Measurements from ENCODE around the gene DOK6.
A peak's percentile ranks its signal among the peaks of the same experiment; 100 is the strongest.
"Not testable (repeated sequence)": the region's sequence is repeated elsewhere in the genome, so short reads cannot be mapped to it uniquely, and the experiment has no call there.

DOK6 gene

GRCh38 chr18:69400253-69400975, at the start of gene DOK6:
DOK6 (plus strand) TSS chr18:69400888.
- peak; percentile 29 for DNase-seq (ENCODE audit: low spot score)

GRCh38 chr18:69353023-69353422, 47.7 kb upstream of the DOK6 start:
- no peak for DNase-seq (ENCODE audit: low spot score)

DNA sequence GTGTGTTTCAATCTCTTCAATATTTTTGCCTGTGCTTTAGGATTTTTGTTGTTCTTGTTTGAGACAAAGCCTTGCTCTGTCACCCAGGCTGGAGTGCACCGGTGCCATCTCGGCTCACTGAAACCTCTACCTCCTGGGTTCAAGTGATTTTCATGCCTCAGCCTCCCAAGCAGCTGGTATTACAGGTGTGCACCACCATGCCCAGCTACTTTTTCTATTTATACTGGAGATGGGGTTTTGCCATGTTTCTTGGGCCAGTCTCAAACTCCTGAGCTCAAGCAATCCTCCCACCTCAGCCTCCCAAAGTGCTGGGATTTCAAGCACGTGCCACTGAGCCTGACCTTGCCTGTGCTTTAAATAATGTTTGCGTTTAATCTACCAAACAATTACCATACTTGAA, 43.1 kb upstream of the DOK6 start:
- DNase-seq (ENCODE audit: low spot score) = no peak

GRCh38 chr18:69358212-69358895, 42.3 kb upstream of the DOK6 start:
- DNase-seq (ENCODE audit: low spot score) = no peak

GRCh38 chr18:69359768-69360167, 40.9 kb upstream of the DOK6 start:
- DNase-seq (ENCODE audit: low spot score) = not testable (repeated sequence)

DNA sequence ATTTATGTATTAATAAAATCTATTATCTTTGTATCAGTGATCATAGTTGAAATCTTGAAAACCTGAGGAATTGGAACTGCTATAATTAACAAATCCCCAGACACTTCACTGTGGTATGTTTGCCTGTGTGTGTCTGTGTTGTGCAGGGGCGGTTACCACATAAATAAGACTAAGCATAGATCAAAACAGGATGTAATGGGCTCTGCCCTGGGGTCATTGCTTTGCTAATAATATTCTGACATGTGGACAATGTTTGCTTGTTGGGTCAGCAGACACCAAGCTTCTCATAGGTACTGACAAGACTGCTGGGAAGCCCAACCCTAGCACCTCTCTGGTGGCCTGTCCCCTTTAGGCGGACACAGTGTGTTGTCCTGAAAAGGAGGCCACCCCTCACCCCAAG, 35.8 kb upstream of the DOK6 start:
- DNase-seq (ENCODE audit: low spot score) = no peak

GRCh38 chr18:69365658-69366057, 35.0 kb upstream of the DOK6 start:
- DNase-seq (ENCODE audit: low spot score) = no peak

- DNase-seq (ENCODE audit: low spot score) = no peak
Observed at GRCh38 chr18:69367104-69367503, 33.6 kb upstream of the DOK6 start.

DNA sequence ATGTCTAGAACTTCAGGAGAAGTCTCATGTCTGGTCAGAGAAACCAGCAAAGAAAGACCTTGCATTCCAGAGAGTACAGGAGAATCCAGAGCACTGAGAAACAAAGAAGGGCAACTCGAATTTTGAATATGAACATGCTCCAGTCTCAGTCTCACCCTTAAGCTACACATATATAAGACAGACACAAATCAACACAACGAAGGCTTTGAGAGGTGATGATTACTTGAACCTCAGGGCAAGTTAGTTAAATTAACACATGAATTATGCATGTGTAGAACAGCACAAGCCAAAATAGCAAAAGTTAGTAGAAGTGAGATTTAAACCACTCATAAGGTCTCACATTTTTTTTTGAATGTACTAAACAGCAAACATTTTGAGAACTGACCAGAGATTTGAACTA, 29.0 kb upstream of the DOK6 start:
- no peak for DNase-seq (ENCODE audit: low spot score)

DNA sequence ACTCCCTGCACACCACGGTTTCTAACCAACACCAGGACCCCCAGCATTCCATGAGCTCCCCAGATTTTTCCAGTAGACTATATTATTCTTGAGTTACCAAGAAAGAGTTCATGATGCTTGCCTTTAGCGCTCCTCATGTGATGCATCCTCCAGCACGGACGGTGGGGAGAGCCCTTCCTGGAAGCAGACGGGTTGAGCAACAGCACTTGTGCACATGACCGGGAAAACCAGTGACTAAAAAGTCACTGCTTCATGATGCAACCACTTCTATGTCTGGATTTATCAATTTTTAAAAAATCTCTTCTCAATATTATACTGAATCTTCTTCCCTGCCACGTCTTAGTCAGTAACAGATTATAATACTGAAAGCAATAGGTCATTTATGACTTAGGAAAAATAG, 20.4 kb upstream of the DOK6 start:
- DNase-seq (ENCODE audit: low spot score) = no peak

DNA sequence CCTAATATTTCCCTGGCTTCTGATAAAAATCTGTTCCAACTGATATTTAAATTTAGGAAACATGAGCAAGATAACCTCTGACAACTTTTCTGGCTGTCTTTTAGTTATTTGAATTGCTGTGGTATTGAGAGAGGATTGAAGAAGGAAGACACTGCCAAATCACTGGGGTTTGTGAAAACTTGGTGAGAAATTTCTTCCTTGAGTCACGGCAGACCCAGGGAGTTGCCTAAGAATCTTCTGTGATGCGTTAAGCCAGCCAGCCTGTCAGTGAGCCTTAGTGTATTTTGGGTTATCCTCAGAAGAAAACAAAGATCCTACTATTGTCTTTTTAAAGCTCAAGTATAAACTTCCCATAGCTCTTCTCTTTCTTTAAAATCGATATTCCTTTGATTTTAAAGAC, 17.5 kb upstream of the DOK6 start:
- no peak for DNase-seq (ENCODE audit: low spot score)

DNA sequence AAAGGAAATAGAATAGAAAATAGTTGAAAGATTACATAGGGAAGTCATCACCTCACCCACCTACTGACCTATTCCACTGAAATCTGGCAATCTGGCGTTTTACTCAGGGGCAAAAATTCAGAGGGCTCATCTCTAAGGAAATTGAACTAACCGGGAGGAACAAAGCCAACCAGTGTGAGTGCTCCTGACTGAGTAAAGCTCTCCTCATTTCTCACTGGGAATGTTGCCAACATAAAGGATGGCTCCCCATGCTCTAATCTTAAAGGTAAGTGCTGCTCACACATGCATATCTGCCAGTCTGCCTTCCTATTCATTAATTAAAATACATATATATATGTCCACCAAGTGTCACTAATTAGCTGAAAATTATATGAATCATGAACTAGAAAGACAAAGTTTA, 13.5 kb upstream of the DOK6 start:
- no peak for DNase-seq (ENCODE audit: low spot score)

- DNase-seq (ENCODE audit: low spot score) = no peak
Observed at GRCh38 chr18:69388222-69388621, 12.5 kb upstream of the DOK6 start.

- no peak for DNase-seq (ENCODE audit: low spot score)
Observed at GRCh38 chr18:69397096-69397495, 3.6 kb upstream of the DOK6 start.

DNA sequence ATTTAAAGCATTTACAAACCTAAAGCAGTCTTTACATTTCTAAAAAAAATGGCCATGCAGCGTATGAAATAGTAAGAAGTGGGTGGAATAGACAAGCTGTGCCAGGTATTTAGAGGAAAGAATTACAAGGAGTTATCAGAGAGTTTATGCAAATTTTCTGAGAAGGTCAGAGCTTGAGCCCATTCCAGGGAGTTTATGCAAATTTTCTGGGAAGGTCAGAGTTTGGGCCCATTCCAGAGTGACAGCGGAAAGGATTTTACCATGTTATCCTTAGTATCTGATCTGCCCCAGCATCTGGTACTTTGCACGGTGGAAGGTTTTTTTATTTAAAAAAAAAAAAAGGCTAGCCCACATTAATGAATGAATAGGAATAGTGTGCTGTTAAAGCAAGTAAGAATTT, 1.4 kb upstream of the DOK6 start:
- DNase-seq (ENCODE audit: low spot score) = no peak

DNA sequence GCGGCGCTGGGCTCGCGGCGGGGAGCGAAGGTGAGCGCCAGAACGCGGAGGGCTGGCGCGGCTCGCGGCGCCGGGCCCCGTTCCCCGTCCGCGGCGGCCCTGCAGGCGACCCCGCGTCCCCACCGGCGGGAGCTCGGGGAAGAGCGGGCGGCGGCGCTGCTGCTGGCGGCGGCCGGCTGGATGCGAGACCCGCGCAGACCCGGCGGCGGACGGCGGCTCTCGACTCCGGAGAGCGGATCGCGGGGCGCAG, 213 bp downstream of the DOK6 start:
- no peak for DNase-seq (ENCODE audit: low spot score)

DNA sequence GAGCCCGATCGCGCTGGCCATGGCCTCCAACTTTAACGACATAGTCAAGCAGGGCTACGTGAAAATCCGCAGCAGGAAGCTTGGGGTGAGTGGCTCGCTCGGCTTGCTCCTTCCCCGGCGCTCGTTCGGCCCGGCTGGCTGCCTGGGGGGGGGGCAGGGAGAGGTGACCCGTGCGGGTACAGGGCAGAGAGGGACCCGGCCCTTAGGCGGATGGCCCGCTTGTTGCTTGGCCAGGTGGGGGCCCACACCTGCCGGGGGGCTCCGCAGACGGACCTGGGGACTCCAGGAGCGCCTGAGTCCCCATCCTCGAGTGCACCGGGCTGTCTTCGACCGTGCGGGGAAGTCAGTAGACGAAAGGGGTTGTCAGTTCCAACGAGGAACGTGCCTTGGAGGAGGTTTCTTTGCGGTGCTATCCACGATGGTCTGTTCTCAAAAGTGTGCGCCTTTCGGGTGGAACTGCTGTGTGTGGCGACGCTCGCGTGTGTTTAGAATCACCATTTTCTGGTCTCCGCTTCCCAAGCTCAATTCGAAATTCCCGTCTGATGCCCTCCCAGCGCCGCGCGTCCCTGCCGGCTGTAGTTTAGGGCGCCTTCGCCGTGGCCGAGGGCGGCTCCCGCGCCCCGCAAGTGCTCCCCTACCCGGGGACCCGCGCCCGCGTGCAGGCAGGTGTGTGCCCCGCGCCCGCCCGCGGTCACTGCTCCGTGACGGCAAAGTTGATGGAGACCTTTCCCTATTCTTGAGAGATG, 711 bp downstream of the DOK6 start:
- DNase-seq (ENCODE audit: low spot score) = no peak

DNA sequence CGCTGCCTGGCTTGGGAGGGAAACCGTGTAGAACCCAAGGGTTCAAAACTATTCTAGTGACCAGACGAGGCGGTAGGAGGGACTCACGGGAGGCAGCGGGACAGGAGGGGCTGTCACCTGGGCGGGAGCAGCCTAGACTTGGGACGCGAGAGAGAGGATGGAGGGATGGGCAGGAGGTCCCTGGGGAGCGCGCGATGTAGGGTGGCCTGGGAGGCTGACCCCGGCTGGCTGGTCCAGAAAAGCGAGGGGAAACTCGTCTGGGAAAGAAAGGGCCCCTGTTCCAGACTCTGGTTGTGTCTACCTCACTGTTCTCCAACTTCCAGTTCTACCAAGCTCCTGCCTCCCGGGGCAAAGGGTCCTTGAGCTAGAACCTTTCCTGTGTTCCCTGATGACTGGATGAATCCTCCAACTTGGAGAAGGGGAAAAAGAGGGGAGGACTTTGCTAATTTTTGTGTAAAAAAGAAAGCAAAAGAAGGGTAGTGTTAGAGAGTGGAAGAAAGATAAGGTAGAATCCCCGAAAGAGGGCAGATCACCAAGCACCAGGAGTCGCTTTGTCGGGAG, 1.4 kb downstream of the DOK6 start:
- no peak for DNase-seq (ENCODE audit: low spot score)

DNA sequence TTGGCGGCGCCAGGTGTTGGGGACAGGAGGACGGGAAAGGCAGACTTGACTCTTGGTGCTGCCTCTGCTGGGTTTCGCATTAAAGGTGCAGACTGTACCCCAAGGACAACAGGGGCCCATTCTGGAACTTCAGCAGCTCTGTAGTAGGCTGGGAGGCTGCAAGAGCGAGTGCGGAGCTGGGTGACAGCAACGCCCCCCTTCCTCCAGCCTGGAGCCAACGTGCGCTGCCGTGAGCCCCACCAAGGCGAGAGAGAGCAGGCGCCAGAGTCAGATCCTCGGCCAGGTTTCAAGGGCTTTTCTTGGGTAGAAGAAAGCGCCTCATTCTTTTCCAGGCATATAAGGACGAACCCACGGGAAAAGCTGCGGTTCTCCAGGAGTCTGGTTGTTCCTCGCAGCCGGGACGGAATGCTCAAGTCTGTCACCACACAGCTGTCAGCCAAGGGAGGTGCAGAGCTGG, 1.9 kb downstream of the DOK6 start:
- DNase-seq (ENCODE audit: low spot score) = no peak

GRCh38 chr18:69408522-69408921, 7.8 kb downstream of the DOK6 start:
- DNase-seq (ENCODE audit: low spot score) = no peak

DNA sequence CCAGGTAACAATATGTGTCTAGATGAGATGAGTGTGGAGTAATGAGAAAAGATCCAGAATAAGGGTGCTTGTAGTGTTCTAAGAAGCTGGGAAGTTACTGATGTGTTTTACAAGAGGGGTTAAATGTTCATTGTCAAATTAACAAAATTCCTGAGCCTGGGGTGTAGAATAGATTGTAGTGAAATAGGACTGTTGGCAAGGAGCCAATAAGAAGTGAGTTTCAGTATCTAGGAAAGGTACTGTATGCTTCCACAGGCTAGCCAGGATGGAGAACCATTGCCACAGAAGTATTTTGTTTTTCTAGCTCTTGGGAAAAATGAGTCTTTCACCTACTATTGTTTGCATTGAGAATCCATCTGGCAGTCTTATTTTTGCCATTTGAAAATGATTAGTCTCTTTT, 10.5 kb downstream of the DOK6 start:
- no peak for DNase-seq (ENCODE audit: low spot score)

DNA sequence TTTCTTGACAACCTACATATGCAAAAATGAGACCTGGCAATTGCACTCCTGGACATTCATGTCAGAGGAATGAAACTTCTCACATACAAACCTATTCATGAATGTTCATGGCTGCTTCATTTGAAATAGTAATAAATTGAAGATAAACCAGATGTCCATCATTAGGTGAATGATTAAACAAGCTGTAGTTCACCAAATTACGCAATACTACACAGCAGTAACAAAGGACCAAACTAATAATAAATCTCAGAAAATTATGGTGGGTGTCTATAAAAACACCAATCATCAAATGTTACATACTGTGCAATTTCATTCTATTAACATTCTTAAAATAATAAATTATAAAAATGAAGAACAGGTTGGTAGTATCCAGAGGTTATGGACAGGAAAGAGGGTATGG, 13.5 kb downstream of the DOK6 start:
- DNase-seq (ENCODE audit: low spot score) = no peak

DNA sequence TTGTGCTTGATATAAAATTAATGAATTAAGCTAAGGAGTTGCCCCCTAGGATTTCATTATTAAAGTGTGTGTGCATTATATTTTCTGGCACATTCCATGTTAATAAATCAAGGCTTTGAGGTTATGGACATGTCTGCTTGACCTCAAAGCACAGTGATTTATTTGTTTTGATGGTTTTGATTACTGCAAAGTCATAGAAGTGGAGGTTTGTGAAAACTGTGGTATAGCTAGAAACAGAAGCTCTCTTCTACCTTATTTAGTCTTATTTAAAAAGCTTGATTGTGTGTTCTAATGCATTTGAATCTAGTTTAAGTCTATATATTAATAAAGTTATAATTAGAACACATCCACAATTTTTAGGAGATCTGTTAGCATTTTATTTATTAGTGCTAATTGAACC, 32.2 kb downstream of the DOK6 start:
- no peak for DNase-seq (ENCODE audit: low spot score)
